ENCODE measurements around the gene NOA1. TPM values are rescaled to one million over a fixed set of nuclear protein-coding genes. Genes with fewer than 3 reads are reported as not detected.
A peak's percentile ranks its signal among the peaks of the same experiment; 100 is the strongest.

NOA1 gene
- total and polyA plus RNA-seq, 4 experiments from 2014 or later: 17.5 to 21.6 (median 20.3) TPM

DNA sequence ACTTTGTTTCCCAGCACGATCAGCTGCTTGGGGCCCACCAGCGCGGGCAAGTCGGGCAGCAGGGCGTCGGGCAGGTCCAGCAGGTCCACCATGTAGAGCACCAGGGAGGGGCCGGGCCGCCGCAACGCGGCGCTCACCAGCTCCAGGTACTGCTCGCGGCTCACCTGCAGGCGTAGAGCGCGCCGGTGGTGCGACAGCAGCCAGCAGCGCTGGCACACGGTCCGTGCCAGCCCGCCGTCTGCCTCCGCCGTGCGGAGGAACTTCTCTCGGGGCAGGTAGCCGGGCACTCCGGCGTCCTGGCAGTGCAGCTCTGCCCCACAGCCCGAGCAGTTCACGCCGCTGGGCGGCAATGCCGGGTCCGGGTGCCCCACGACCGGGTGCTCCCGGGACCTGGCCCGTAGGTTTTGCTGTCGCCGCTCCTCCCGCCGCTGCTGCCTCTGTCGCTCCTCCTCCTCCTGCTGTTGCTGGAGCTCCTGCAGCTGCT, 527 bp downstream of the NOA1 start:
- Histone ChIP-seq H3K9me3 (ENCODE audit: control insufficient read depth in 1 of 2, low read length in 2 of 2) (no peaks in the 10 kb centered on the region), H3K4me3 (ENCODE audit: low read length in 2 of 2) (peak overlapping the region; percentile 96 to 100), H3K36me3 (ENCODE audit: insufficient read depth, low read length) (peaks cover 21% of the 10 kb centered on the region), H3K27ac (ENCODE audit: low read depth, low read length) (peak overlapping the region; percentile 85), H3K4me1 (ENCODE audit: insufficient read depth, low read length) (peaks cover 50% of the 10 kb centered on the region), H3K27me3 (ENCODE audit: insufficient read depth, low read length) (no peaks in the 10 kb centered on the region)
- peaks cover 24 to 50% of the 10 kb centered on the region in 2 donors for H3K36me3 Mint-ChIP-seq
- H3K4me3 Mint-ChIP-seq: peak overlapping the region; percentile 96 to 100 (median 99)
- H3K27me3 Mint-ChIP-seq: no peaks in the 10 kb centered on the region
- ChIA-PET POLR2A (ENCODE audit: partially characterized antibody) (interaction anchor here (1.2 to 4.7 kb wide), 12 partner anchors 12 to 1431 kb away, joined by 3 to 192 read pairs (median 6); partner anchors contain the start of genes AASDH, CEP135, PAICS and PPAT), CTCF (ENCODE audit: partially characterized antibody) (interaction anchor here (1.0 to 3.6 kb wide), 15 partner anchors 10 to 1431 kb away, joined by 3 to 24 read pairs (median 4); partner anchors contain the start of genes AASDH, CEP135, PAICS and PPAT)
- peak; percentile 52 to 71 (median 60) for DNase-seq
- H3K27ac Mint-ChIP-seq: peak overlapping the region; percentile 93 to 99 (median 98)
- intact Hi-C loops (cut with micrococcal nuclease): loop anchor here (1.0 to 5.0 kb wide), 9 partner anchors 69 to 1580 kb away; partner anchors contain the start of genes AASDH, CEP135, CLOCK and EXOC1
- H3K9me3 Mint-ChIP-seq: peaks cover 0 to 9% (median 0%) of the 10 kb centered on the region in 8 donors
- H3K4me1 Mint-ChIP-seq: peaks cover 25 to 80% (median 45%) of the 10 kb centered on the region in 4 donors

DNA sequence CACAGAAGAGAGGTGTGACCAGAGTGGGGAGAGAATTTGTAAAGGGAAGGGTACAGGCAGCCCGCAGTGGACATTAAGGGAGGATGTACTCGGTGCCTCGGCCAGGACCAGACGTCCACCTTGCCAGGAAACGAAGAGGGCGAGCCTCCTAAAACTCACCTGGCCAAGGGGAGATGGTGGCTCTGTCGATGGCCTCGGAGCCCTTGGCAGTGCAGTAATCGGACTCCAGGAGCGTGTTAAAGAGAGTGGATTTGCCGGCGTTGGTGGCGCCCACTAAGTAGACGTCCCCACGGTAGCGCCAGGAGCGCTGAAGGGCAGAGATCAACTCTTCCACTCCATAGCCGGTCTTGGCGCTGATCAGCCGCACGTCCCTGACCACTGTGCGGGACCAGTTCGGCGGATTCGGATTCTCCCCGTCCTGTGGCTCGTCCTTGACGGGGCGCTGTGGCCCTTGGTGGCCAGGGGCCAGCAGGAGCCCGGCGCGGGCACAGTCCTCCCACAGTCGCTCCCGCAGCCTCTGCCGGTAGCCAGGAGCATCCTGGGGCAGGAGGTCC, 1.0 kb downstream of the NOA1 start:
- Histone ChIP-seq H3K9me3 (ENCODE audit: control insufficient read depth in 1 of 2, low read length in 2 of 2) (no peaks in the 10 kb centered on the region), H3K27ac (ENCODE audit: low read depth, low read length) (peak overlapping the region; percentile 85), H3K4me1 (ENCODE audit: insufficient read depth, low read length) (peaks cover 45% of the 10 kb centered on the region), H3K36me3 (ENCODE audit: insufficient read depth, low read length) (peaks cover 23% of the 10 kb centered on the region), H3K27me3 (ENCODE audit: insufficient read depth, low read length) (no peaks in the 10 kb centered on the region), H3K4me3 (ENCODE audit: low read length in 2 of 2) (peak overlapping the region; percentile 96 to 100)
- POLR2A ChIA-PET (ENCODE audit: partially characterized antibody): interaction anchor here (1.2 to 4.7 kb wide), 8 partner anchors 13 to 1028 kb away, joined by 3 to 192 read pairs (median 22); partner anchors contain the start of genes AASDH, CEP135, PAICS and PPAT
- Mint-ChIP-seq H3K36me3 (peaks cover 29 to 50% of the 10 kb centered on the region in 2 donors), H3K27me3 (no peaks in the 10 kb centered on the region), H3K4me3 (peak overlapping the region; percentile 96 to 100 (median 99)), H3K9me3 (peaks cover 0 to 9% (median 0%) of the 10 kb centered on the region in 8 donors), H3K4me1 (peaks cover 23 to 78% (median 43%) of the 10 kb centered on the region in 4 donors), H3K27ac (peak overlapping the region; percentile 57 to 90 (median 81))
- CTCF ChIA-PET (ENCODE audit: partially characterized antibody): interaction anchor here (1.0 to 3.6 kb wide), 5 partner anchors 13 to 66 kb away, joined by 3 to 24 read pairs (median 5); no protein-coding TSS in a partner anchor
- intact Hi-C loops (cut with micrococcal nuclease): loop anchor here (2.0 to 5.0 kb wide), 5 partner anchors 186 to 1579 kb away; partner anchors contain the start of genes CEP135, CLOCK, EXOC1 and TMEM165
- peak in 1 of 5 donors; percentile 5 for DNase-seq

DNA sequence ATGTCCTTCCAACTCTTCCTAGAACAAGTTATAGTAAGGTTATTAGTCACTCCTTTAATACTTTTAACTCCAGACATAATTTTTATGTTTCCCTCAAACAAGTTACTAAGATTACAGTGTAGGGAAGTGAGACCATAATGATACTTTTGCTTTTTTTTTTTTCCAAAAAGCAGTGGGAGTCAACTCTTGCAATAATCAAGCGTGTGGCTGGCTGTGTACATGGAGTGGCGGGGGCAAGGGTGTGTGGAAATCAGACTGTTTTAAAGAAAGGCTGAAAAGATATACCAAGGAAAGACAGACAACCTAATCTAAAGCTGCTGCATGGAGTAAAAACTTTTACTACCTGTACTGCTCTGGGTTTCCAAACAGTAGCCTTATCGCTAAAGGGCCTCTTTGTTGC, 4.1 kb downstream of the NOA1 start:
- peaks cover 28% of the 10 kb centered on the region for H3K4me1 ChIP-seq (ENCODE audit: insufficient read depth, low read length)
- peak overlapping the region in 1 of 7 donors; percentile 52 for H3K27ac Mint-ChIP-seq
- peaks cover 38 to 59% of the 10 kb centered on the region in 2 donors for H3K36me3 Mint-ChIP-seq
- no peak for DNase-seq
- intact Hi-C loops (cut with micrococcal nuclease): no loop called here
- H3K27me3 ChIP-seq (ENCODE audit: insufficient read depth, low read length): no peaks in the 10 kb centered on the region
- H3K4me3 Mint-ChIP-seq: no peak overlapping the region
- no peaks in the 10 kb centered on the region for H3K9me3 ChIP-seq (ENCODE audit: control insufficient read depth in 1 of 2, low read length in 2 of 2)
- ChIA-PET POLR2A (ENCODE audit: partially characterized antibody) (interaction anchor here (1.0 kb wide), 1 partner anchor 137 kb away, joined by 3 read pairs; no protein-coding TSS in a partner anchor), CTCF (ENCODE audit: partially characterized antibody) (no interaction called here)
- no peaks in the 10 kb centered on the region for H3K27me3 Mint-ChIP-seq
- H3K4me1 Mint-ChIP-seq: peaks cover 16 to 51% (median 30%) of the 10 kb centered on the region in 4 donors
- no peak overlapping the region for H3K4me3 ChIP-seq (ENCODE audit: low read length in 2 of 2)
- H3K36me3 ChIP-seq (ENCODE audit: insufficient read depth, low read length): peaks cover 30% of the 10 kb centered on the region
- no peak overlapping the region for H3K27ac ChIP-seq (ENCODE audit: low read depth, low read length)
- H3K9me3 Mint-ChIP-seq: peaks cover 0 to 9% (median 0%) of the 10 kb centered on the region in 8 donors

DNA sequence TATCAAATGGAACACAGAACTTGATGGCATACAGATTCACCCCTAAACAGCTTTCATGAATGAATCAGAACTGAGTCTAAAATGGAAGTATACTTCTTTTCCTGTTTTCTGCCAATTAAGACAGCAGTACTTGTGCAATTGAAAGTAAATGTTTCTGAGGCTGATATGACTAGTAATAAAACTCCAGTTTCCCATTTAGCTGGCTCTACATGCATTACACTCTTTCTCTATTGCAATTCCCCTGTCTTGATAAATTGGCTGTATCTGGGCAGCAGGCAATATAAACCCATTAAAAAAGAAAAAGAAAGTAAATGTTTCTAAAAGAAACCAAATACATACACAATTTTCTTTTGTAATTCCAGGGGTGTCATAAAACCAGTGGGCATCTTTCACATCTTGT, 4.6 kb downstream of the NOA1 start:
- Mint-ChIP-seq H3K27me3 (no peaks in the 10 kb centered on the region), H3K36me3 (peaks cover 38 to 63% of the 10 kb centered on the region in 2 donors), H3K27ac (peak overlapping the region in 1 of 7 donors; percentile 52), H3K4me3 (no peak overlapping the region), H3K9me3 (peaks cover 0 to 9% (median 0%) of the 10 kb centered on the region in 8 donors), H3K4me1 (peaks cover 16 to 47% (median 30%) of the 10 kb centered on the region in 4 donors)
- Histone ChIP-seq H3K36me3 (ENCODE audit: insufficient read depth, low read length) (peaks cover 30% of the 10 kb centered on the region), H3K27ac (ENCODE audit: low read depth, low read length) (no peak overlapping the region), H3K27me3 (ENCODE audit: insufficient read depth, low read length) (no peaks in the 10 kb centered on the region), H3K4me3 (ENCODE audit: low read length in 2 of 2) (no peak overlapping the region), H3K4me1 (ENCODE audit: insufficient read depth, low read length) (peaks cover 28% of the 10 kb centered on the region), H3K9me3 (ENCODE audit: control insufficient read depth in 1 of 2, low read length in 2 of 2) (no peaks in the 10 kb centered on the region)
- DNase-seq: no peak
- intact Hi-C loops (cut with micrococcal nuclease): no loop called here
- ChIA-PET CTCF (ENCODE audit: partially characterized antibody) (no interaction called here), POLR2A (ENCODE audit: partially characterized antibody) (no interaction called here)

DNA sequence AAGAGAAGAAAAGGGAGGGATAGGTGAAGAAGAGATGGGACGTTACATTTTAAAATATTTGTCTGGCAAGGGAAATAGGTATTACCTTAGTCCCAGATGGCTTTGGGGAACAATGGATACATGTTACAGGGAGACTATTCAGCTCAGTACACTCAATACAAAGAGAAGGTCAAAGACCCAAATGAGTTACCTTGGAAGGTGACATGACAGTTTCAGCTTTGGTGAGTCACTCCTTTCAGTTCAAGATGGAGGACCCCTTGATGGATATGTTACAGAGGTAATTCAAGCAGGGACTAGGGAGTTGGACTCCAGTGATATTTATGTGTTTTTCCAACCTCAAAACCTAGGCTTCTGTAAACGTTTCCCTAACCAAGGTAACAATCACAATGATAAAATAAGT, 5.0 kb downstream of the NOA1 start:
- Histone ChIP-seq H3K36me3 (ENCODE audit: insufficient read depth, low read length) (peaks cover 30% of the 10 kb centered on the region), H3K27ac (ENCODE audit: low read depth, low read length) (no peak overlapping the region), H3K9me3 (ENCODE audit: control insufficient read depth in 1 of 2, low read length in 2 of 2) (no peaks in the 10 kb centered on the region), H3K4me1 (ENCODE audit: insufficient read depth, low read length) (peaks cover 28% of the 10 kb centered on the region), H3K27me3 (ENCODE audit: insufficient read depth, low read length) (no peaks in the 10 kb centered on the region), H3K4me3 (ENCODE audit: low read length in 2 of 2) (no peak overlapping the region)
- H3K27me3 Mint-ChIP-seq: no peaks in the 10 kb centered on the region
- POLR2A ChIA-PET (ENCODE audit: partially characterized antibody): no interaction called here
- peaks cover 0 to 9% (median 0%) of the 10 kb centered on the region in 8 donors for H3K9me3 Mint-ChIP-seq
- no peak overlapping the region for H3K4me3 Mint-ChIP-seq
- H3K36me3 Mint-ChIP-seq: peaks cover 39 to 62% of the 10 kb centered on the region in 2 donors
- CTCF ChIA-PET (ENCODE audit: partially characterized antibody): no interaction called here
- DNase-seq: no peak
- peaks cover 16 to 43% (median 30%) of the 10 kb centered on the region in 4 donors for H3K4me1 Mint-ChIP-seq
- H3K27ac Mint-ChIP-seq: peak overlapping the region in 4 of 7 donors; percentile 17 to 91 (median 34)
- intact Hi-C loops (cut with micrococcal nuclease): no loop called here

DNA sequence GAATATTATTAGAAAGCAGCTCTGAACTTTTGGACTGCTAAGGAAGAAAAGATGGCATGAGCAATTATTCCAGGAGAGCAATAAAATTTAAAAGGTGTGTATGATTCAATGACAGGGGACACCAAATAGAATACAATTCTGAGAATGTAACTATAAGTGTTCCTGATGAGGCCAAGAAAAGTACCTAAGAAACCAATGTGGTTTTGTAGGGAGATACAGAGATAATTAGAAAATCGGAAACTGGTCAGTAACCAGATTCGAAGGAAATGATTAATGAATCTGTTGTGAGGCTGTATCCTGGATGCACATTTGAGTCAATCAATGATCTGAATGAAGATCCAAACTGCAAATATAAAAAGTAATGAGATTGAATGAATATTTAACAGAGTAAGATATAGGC, 6.0 kb downstream of the NOA1 start:
- DNase-seq: no peak
- no peaks in the 10 kb centered on the region for H3K27me3 ChIP-seq (ENCODE audit: insufficient read depth, low read length)
- peaks cover 33% of the 10 kb centered on the region for H3K36me3 ChIP-seq (ENCODE audit: insufficient read depth, low read length)
- CTCF ChIA-PET (ENCODE audit: partially characterized antibody): no interaction called here
- no peaks in the 10 kb centered on the region for H3K27me3 Mint-ChIP-seq
- H3K9me3 Mint-ChIP-seq: peaks cover 0 to 9% (median 0%) of the 10 kb centered on the region in 8 donors
- peaks cover 16 to 40% (median 27%) of the 10 kb centered on the region in 4 donors for H3K4me1 Mint-ChIP-seq
- H3K27ac ChIP-seq (ENCODE audit: low read depth, low read length): no peak overlapping the region
- peaks cover 46 to 68% of the 10 kb centered on the region in 2 donors for H3K36me3 Mint-ChIP-seq
- peaks cover 25% of the 10 kb centered on the region for H3K4me1 ChIP-seq (ENCODE audit: insufficient read depth, low read length)
- intact Hi-C loops (cut with micrococcal nuclease): no loop called here
- H3K4me3 Mint-ChIP-seq: no peak overlapping the region
- H3K4me3 ChIP-seq (ENCODE audit: low read length in 2 of 2): no peak overlapping the region
- peak overlapping the region in 1 of 7 donors; percentile 17 for H3K27ac Mint-ChIP-seq
- POLR2A ChIA-PET (ENCODE audit: partially characterized antibody): no interaction called here
- no peaks in the 10 kb centered on the region for H3K9me3 ChIP-seq (ENCODE audit: control insufficient read depth in 1 of 2, low read length in 2 of 2)

DNA sequence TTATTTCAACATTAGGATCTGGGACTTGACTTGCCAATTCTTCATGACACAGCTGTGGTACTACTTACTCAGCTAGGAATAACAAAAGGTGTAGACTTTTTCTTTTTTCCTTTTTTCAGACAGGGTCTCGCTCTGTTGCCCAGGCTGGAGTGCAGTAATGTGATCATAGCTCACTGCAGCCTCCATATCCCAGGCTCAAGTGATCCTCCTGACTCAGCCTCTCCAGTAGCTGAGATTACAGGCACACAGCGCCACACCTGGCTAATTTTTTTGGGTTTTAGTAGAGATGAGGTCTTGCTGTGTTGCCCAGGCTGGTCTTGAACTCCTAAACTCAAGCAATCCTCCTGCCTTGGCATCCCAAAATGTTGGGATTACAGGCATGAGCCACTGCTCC, 16.3 kb downstream of the NOA1 start:
- Histone ChIP-seq H3K4me3 (ENCODE audit: low read length in 2 of 2) (no peak overlapping the region), H3K27ac (ENCODE audit: low read depth, low read length) (no peak overlapping the region), H3K36me3 (ENCODE audit: insufficient read depth, low read length) (peaks cover 32% of the 10 kb centered on the region), H3K4me1 (ENCODE audit: insufficient read depth, low read length) (no peaks in the 10 kb centered on the region), H3K9me3 (ENCODE audit: control insufficient read depth in 1 of 2, low read length in 2 of 2) (no peaks in the 10 kb centered on the region), H3K27me3 (ENCODE audit: insufficient read depth, low read length) (no peaks in the 10 kb centered on the region)
- intact Hi-C loops (cut with micrococcal nuclease): no loop called here
- no peak for DNase-seq
- peaks cover 0 to 2% (median 0%) of the 10 kb centered on the region in 4 donors for H3K4me1 Mint-ChIP-seq
- POLR2A ChIA-PET (ENCODE audit: partially characterized antibody): interaction anchor here (0.8 to 1.3 kb wide), 2 partner anchors 43 to 52 kb away, joined by 3 read pairs; no protein-coding TSS in a partner anchor
- H3K27ac Mint-ChIP-seq: no peak overlapping the region
- no peaks in the 10 kb centered on the region for H3K9me3 Mint-ChIP-seq
- CTCF ChIA-PET (ENCODE audit: partially characterized antibody): interaction anchor here (0.8 to 3.6 kb wide), 5 partner anchors 13 to 43 kb away, joined by 3 to 24 read pairs (median 6); partner anchors contain the start of genes NOA1 and POLR2B
- no peaks in the 10 kb centered on the region for H3K27me3 Mint-ChIP-seq
- H3K36me3 Mint-ChIP-seq: peaks cover 21 to 33% of the 10 kb centered on the region in 2 donors
- H3K4me3 Mint-ChIP-seq: no peak overlapping the region

Measured in CD4-positive, alpha-beta memory T cell (primary cell).